ENCODE results near the gene YPEL2. TPM values are rescaled to one million over a fixed set of nuclear protein-coding genes. Genes with fewer than 3 reads are reported as not detected.

Gene YPEL2
- total RNA-seq, 1 donor from 2014 or later: 8.9 TPM

- no peak for DNase-seq
Observed at GRCh38 chr17:59434429-59434828, 103.0 kb downstream of the YPEL2 start.

- DNase-seq: no peak
Observed at GRCh38 chr17:59435238-59435637, 103.8 kb downstream of the YPEL2 start.

- no peak for DNase-seq
Observed at GRCh38 chr17:59436900-59437299, 105.4 kb downstream of the YPEL2 start.

GRCh38 chr17:59437791-59438281 is 106.4 kb downstream of the YPEL2 start:
- no peak for DNase-seq

GRCh38 chr17:59439262-59439661 is 107.8 kb downstream of the YPEL2 start:
- DNase-seq: no peak

GRCh38 chr17:59439741-59440211 is 108.3 kb downstream of the YPEL2 start:
- DNase-seq: no peak

- DNase-seq: peak; percentile 80
Observed at GRCh38 chr17:59440757-59441463, 109.5 kb downstream of the YPEL2 start.

- DNase-seq: no peak
Observed at GRCh38 chr17:59441464-59442096, 110.1 kb downstream of the YPEL2 start.

GRCh38 chr17:59443106-59443505 is 111.7 kb downstream of the YPEL2 start:
- DNase-seq: no peak

Small RNAs within 50 kb of the gene (small RNA-seq; reads per million reads assigned to genes)
- gene MIR4729: not detected

Other genes with a start within 250 kb of the YPEL2 start
- 114 TPM for gene TRIM37, start 224.8 kb upstream of the YPEL2 start, total RNA-seq
- gene SKA2, start 176.5 kb upstream of the YPEL2 start, total RNA-seq: 130 TPM
- 2.0 TPM for gene PRR11, start 175.9 kb upstream of the YPEL2 start, total RNA-seq
- 43.4 TPM for gene SMG8, start 121.6 kb upstream of the YPEL2 start, total RNA-seq
- gene GDPD1, start 111.1 kb upstream of the YPEL2 start, total RNA-seq: 47.6 TPM
- 91.6 TPM for gene DHX40, start 234.0 kb downstream of the YPEL2 start, total RNA-seq